ENCODE data around the gene KCP. TPM values are rescaled to one million over a fixed set of nuclear protein-coding genes. Genes with fewer than 3 reads are reported as not detected.

KCP gene
- polyA plus RNA-seq, 1 donor (not counting 4 experiments of a cell fraction or from before 2014, with no cell fraction given), result not detected

GRCh38 chr7:128891110-128891941, 19.2 kb downstream of the KCP start:
- Histone ChIP-seq H3K4me1 (ENCODE audit: control insufficient read depth, extremely low read depth, insufficient read depth, low read length) (peaks cover 25% of the 10 kb centered on the region), H3K9me3 (ENCODE audit: control insufficient read depth, low read depth, low read length) (peaks cover 2% of the 10 kb centered on the region), H3K79me2 (ENCODE audit: control insufficient read depth, insufficient read depth, low read length) (no peaks in the 10 kb centered on the region), H3K36me3 (ENCODE audit: control insufficient read depth in 2 of 2, extremely low read depth in 1 of 2, insufficient read depth in 2 of 2, low read length in 2 of 2) (no peaks in the 10 kb centered on the region), H2AFZ (ENCODE audit: control insufficient read depth, low read length) (no peak overlapping the region), H3K4me2 (ENCODE audit: control insufficient read depth, extremely low read depth, insufficient read depth, low read depth, low read length) (peak overlapping the region; percentile 16), H4K20me1 (ENCODE audit: control insufficient read depth, extremely low read depth, insufficient read depth, low read length) (no peaks in the 10 kb centered on the region), H3K9ac (ENCODE audit: control insufficient read depth, extremely low read depth, insufficient read depth, low read length) (no peak overlapping the region), H3K4me3 (ENCODE audit: control insufficient read depth in 2 of 3, extremely low read depth in 1 of 3, insufficient read depth in 2 of 3, low read depth in 1 of 3, low read length in 3 of 3) (peak overlapping the region in 1 of 3 experiments; percentile 25), H3K9me1 (ENCODE audit: control insufficient read depth, extremely low read depth, insufficient read depth, low read length) (no peaks in the 10 kb centered on the region), H3K27me3 (ENCODE audit: control insufficient read depth, extremely low read depth, insufficient read depth, low read length) (no peaks in the 10 kb centered on the region), H3K27ac (ENCODE audit: control insufficient read depth, insufficient read depth, low read length) (no peak overlapping the region)
- dilution Hi-C loops (cut with MboI; ENCODE audit: extremely low pct_ligation_motif_present, low sequenced_read_pairs), result no loop called here
- TF ChIP-seq CTCF (optimal IDR thresholded peaks at IDR 0.05 in 1 of 3, IDR thresholded peaks at IDR 0.05 in 1 of 3, conservative IDR thresholded peaks at IDR 0.05 in 1 of 3; ENCODE audit: extremely low read depth in 1 of 3, insufficient read depth in 2 of 3, low read length in 3 of 3), result peak in 1 of 3 experiments; percentile 31
- peak; percentile 29 for TF ChIP-seq EZH2 (IDR thresholded peaks at IDR 0.05; ENCODE audit: low read length)
- no peak for FAIRE-seq
- no peak for DNase-seq (ENCODE audit: low read depth, low spot score)

GRCh38 chr7:128890306-128891109, 20.0 kb downstream of the KCP start:
- Histone ChIP-seq H3K9me3 (ENCODE audit: control insufficient read depth, low read depth, low read length) (peaks cover 2% of the 10 kb centered on the region), H3K9me1 (ENCODE audit: control insufficient read depth, extremely low read depth, insufficient read depth, low read length) (no peaks in the 10 kb centered on the region), H3K79me2 (ENCODE audit: control insufficient read depth, insufficient read depth, low read length) (no peaks in the 10 kb centered on the region), H4K20me1 (ENCODE audit: control insufficient read depth, extremely low read depth, insufficient read depth, low read length) (no peaks in the 10 kb centered on the region), H3K27me3 (ENCODE audit: control insufficient read depth, extremely low read depth, insufficient read depth, low read length) (no peaks in the 10 kb centered on the region), H3K36me3 (ENCODE audit: control insufficient read depth in 2 of 2, extremely low read depth in 1 of 2, insufficient read depth in 2 of 2, low read length in 2 of 2) (no peaks in the 10 kb centered on the region), H3K4me3 (ENCODE audit: control insufficient read depth in 2 of 3, extremely low read depth in 1 of 3, insufficient read depth in 2 of 3, low read depth in 1 of 3, low read length in 3 of 3) (peak overlapping the region in 1 of 3 experiments; percentile 25), H2AFZ (ENCODE audit: control insufficient read depth, low read length) (no peak overlapping the region), H3K4me2 (ENCODE audit: control insufficient read depth, extremely low read depth, insufficient read depth, low read depth, low read length) (peak overlapping the region; percentile 16), H3K4me1 (ENCODE audit: control insufficient read depth, extremely low read depth, insufficient read depth, low read length) (peaks cover 25% of the 10 kb centered on the region), H3K27ac (ENCODE audit: control insufficient read depth, insufficient read depth, low read length) (no peak overlapping the region), H3K9ac (ENCODE audit: control insufficient read depth, extremely low read depth, insufficient read depth, low read length) (no peak overlapping the region)
- TF ChIP-seq CTCF (optimal IDR thresholded peaks at IDR 0.05 in 1 of 3, IDR thresholded peaks at IDR 0.05 in 1 of 3, conservative IDR thresholded peaks at IDR 0.05 in 1 of 3; ENCODE audit: extremely low read depth in 1 of 3, insufficient read depth in 2 of 3, low read length in 3 of 3) (no peak), EZH2 (IDR thresholded peaks at IDR 0.05; ENCODE audit: low read length) (no peak)
- FAIRE-seq (no peak), DNase-seq (ENCODE audit: low read depth, low spot score) (no peak)
- dilution Hi-C loops (cut with MboI; ENCODE audit: extremely low pct_ligation_motif_present, low sequenced_read_pairs), result no loop called here

All from keratinocyte (primary cell).